GM21786 (cell line): ENCODE data around the gene THADA.
"Not testable (repeated sequence)": the region's sequence is repeated elsewhere in the genome, so short reads cannot be mapped to it uniquely, and the experiment has no call there.

Experiments
- ATAC-seq: cut with Tn5 transposase; IDR thresholded peaks from one replicate; pipeline ENCODE4 v1.9.1; 2021; ENCODE audit not compliant: unreplicated experiment

Gene THADA

DNA sequence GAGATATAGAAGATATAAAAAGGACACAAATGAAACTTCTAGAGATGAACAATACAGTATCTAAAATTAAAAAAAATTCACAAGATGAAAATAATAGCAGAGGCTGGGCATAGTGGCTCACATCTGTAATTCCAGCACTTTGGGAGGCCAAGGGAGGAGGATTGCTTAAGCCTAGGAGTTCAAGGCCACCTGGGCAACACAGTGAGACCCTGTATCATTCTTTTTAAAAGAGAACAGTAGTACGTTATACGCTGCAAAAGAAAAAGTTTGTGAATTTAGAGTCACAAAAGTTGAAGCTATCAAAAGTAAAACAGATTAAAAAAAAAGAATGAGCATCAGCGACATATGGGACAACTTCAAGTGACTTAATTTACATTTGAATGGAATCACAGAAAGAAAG, 287.9 kb downstream of the THADA start:
- no peak for ATAC-seq

DNA sequence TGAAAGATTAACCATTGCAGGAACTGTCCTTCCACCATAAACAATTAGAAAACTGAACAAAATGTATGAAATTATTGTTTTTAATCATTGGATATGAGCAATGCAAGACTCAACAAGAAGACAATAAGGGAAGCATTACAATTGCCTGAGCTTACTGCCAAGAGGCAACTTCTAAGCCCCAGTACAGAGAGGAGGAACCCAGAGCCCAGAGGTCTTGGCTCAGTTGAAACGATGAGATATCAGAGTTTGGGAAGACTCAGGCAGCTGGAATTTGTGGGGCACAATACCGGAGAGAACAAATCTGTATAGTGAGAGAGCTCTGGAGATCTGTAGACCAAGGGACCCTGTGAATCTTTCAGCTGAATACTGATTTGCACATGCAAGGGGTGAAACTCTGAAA, 288.8 kb downstream of the THADA start:
- ATAC-seq, result no peak

DNA sequence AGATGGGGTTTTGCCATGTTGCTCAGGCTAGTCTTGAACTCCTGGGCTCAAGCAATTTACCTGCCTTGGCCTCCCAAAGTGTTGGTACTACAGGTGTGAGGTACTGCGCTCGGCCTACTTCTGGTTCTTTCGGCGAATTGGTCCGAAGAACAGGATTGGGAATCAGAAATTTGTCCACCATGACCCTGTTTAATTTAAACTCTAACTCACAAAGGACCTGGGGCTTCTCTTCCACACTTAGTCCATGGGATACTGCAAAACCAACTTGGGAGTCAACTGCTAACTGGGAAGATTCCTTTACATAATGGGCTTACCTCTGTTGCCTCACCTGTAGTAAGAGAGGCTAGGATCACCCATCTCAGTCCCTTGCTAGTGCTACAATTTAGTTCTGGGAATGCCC, 289.6 kb downstream of the THADA start:
- ATAC-seq, result no peak

DNA sequence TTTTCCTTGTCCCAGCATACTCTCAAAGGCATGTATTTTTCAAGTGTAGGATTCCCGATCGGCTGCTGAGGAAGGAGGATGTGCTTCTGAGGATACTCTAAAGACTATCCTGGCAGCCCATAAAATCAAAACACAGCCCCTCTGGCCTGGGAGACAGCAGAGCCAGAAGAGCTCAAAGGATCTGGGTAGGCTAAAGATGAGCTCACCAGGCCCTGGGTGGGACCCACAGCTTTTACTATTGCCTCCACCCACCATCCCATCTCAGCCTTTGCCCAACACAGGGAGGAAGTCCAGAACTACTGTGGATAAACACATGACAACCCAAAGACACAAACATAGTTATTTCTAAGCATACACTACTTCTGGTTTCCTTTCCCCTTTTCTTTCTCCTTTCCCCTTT, 290.3 kb downstream of the THADA start:
- ATAC-seq, result no peak

DNA sequence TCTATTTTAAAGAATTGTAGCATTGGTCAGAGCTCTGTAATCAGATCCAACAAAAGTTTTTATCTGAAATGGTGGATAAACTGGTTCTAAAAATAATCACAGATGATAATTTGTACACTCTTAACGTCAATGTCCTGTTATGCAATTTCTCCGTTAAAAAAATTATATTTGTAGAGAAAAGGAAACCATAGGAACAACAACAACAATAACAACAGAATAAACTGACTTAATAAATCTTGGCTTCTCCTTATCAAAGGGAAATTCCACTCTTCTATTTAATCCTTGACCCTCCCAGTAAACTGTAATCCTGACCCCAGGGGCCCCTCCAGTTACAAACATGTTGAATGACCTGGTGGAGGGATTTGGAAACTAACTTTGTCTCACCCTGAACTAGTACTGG, 290.8 kb downstream of the THADA start:
- no peak for ATAC-seq

DNA sequence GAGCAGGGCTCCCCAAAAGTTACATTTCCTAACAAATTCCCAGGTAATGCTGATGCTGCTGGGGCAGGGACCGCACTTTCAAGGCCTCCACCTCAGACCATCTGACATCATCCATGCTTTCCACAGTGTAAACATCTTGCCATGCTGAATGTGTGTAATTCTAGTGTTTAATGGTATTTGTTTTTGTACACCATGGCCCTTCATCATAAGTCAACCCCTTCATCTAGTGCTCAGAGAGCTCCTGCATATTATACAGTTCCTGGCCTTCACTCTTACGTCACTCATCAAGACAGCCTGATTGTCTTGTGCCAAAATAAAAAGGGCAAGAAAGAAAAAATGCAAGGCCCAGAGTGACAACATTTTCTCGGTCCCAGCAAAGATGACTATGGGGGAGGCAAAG, 291.9 kb downstream of the THADA start:
- no peak for ATAC-seq

DNA sequence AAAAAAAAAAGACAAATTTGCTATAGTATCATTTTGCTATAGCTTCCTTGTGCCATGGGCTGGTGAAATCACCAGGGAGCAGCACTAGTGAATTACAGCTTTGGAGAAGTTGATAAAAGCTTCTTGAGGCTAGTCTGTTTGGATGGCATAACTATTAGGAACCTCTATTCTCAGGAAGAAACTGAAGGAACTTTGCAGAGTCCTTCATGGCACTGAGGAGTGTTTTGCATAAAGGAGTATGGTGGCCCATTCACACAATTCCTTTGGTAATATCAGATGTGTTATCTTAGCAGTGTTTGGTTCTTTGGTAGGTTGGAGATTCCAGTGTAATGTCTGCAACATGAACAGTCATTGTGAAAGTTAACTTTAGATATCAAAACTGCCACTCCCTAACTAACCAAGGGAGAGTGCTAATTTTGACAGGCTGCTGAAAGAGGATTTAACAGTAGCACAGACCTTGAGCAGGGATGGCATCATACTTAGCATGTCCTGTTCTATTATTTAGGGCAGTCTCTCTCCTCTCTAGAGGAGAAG, 292.8 kb downstream of the THADA start:
- no peak for ATAC-seq

DNA sequence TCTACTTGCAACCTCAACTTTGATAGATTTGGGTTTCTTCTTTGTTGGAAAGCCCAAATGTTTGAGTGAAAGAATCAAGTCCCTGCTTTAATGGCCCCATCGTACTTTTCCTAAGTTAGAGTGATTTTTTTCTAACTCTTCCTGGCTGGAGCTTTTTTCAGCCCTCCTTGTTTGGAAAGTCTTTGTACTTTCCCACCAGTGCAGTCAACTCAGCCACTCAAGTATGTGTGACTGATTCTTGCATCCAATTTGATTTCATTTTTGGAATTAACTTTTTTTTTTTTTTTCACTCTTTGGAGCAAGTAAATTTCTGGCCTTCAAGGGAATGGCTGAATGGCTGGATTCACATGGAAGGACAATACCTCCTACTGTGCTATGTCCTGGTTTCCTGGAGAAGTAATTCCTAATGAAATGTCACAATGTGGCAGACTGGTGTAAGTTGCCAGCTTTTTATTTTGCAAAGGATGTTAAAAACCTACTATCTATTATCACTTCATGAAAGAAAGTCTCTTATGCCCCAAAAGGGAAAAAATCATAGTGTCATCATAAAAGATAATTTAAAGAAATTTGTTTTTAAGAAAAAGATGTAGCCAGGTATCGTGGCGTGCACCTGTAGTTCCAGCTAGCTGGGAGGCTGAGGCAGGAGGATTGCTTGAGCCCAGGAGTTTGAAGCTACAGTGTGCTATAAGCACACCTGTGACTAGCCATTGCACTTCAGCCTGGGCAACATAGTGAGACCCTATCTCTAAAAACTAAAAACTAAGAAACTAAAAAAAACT, 293.5 kb downstream of the THADA start:
- no peak for ATAC-seq

DNA sequence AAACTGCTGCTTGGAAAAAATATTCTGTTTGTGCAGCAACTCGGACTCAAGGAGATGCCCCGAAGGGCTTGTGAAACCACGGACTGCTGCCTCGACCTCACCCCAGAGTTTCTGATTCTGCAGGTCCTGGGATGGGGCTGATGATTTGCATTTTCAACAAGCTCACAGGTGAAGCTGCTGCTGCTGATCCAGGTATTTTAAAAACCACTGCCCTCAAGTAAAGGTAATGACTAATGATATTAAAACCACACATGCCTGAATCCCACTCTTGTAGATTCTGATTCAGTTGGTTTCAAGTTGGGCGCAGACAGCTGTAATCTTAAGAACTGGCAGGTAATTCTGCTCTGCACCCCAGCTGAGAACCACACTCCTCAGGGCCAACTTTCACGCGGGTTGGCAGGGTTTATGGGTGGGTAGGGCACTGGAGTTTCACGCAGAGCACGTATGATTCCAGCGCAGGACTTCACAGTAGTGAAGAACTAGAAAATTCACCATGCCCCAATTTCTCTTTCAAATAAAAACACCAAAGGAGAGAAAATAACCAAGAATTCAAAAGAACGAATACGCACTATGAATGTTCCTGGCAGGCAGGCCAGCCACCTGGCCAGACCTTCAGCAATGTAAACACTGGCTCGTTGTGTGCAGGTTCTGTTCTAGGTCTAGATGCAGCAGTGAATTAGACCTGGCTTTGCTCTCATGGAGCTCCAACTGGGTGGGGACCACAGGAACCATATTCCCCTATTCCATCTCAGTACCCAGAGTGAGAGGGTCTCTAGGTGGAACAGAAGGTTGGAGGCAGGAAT, 294.9 kb downstream of the THADA start:
- ATAC-seq, result no peak

DNA sequence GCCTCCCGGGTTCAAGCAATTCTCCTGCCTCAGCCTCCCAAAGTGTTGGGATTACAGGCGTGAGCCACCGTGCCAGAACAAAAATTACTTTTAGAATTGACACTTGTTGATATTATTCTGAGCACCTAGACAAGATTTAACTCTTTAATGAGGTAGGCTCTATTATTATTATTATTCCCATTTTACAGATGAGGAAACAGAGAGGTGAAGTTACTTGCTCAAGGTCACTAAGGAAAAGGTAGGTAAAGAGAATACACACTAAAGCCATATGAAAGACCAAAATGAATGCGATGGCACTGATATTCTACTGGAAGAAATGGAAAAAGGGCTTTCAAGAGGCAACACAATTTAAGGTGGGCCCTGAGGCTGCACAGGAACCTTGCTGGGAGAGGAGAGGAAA, 295.6 kb downstream of the THADA start:
- ATAC-seq, result no peak

DNA sequence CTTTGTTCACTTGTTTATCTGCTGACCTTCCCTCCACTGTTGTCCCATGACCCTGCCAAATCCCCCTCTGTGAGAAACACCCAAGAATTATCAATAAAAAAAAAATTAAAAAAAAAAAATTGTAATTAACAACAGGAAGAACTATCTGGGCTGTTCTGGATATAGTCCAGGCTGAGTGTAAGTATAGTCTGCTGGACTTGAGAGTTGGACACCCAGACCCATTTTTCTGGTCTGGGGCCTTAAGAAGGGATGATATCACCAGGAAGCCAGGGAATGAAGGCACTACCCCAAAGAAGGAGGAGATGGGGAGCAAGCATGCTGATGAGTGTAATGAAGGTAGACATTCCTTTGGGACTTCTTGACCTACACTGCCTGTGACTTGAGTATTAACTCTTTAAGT, 297.3 kb downstream of the THADA start:
- no peak for ATAC-seq

DNA sequence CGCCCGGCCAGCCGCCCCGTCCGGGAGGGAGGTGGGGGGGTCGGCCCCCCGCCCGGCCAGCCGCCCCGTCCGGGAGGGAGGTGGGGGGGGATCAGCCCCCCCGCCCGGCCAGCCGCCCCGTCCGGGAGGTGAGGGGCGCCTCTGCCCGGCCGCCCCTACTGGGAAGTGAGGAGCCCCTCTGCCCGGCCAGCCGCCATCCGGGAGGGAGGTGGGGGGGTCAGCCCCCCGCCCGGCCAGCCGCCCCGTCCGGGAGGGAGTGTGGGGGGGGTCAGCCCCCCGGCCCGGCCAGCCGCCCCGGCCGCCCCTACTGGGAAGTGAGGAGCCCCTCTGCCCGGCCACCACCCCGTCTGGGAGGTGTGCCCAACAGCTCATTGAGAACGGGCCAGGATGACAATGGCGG, 298.1 kb downstream of the THADA start:
- not testable (repeated sequence) for ATAC-seq

DNA sequence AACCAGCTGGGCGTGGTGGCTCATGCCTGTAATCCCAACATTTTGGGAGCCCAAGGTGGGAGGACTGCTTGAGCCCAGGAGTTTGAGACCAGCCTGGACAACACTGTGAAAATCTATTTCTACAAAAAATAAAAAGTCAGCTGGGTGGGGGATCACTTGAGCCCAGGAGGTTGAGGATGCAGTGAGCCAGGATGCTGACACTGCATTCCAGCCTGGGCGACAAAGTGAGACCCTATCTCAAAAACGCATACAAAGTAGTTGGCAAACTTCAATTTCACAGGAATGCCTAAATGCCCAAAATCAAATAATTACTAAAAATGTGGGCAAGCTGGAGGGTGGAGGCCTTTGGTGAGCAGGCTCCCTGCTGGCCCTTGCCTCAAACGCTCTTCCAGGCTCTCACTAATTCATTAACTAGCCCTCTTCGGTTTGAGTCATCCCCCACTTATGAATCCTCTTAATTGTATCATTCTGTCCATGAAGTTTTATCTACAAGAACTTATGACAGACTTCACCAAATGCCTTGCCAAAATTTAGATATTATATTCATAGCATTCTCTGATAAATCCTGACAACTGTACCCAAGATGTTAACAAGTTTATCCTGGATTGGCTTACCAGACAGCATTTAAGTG, 300.8 kb downstream of the THADA start:
- no peak for ATAC-seq

DNA sequence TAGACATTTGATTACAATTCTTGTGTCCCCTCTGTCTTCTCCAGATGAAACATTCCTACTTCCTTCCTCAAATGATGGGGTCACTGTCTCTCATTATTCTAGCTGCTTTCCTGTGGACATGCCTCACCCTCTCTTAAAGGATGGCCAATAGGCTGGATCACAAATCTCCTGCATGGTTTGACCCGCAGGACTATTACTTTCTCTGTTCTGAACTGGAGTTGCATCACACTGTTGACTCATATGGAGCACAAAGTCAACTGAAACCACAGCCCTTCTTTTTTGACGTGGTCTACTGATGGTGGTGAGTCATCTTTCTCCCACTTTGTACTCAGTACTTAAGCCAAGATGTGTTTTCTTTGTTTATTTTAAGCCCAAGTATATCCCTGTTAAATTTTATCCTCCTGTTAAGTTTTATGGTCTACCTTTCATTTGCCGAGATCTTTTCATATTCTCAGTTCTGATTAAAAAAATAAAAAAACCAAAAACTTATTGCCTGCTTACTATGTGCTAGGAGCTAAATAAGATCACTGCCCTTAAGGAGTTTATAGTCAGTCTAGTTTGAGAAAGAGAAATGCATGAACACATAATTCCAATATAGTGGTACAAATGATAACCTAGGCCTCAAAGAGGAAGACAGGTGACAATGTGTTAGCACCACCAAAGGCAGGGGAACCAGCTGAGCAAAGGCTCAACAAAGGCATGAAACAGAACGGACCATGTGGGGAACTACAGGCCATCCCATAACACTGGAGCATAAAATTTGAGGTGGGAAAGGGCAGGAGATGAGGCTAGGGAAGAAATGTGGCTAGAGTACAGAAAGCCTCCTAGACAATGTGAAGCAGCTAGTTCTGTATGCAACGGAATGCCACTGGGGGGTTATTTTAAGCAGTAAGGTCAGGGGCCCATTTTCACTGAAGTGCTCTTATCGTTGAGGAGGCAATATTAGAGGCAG, 301.8 kb downstream of the THADA start:
- ATAC-seq, result peak; percentile 99

DNA sequence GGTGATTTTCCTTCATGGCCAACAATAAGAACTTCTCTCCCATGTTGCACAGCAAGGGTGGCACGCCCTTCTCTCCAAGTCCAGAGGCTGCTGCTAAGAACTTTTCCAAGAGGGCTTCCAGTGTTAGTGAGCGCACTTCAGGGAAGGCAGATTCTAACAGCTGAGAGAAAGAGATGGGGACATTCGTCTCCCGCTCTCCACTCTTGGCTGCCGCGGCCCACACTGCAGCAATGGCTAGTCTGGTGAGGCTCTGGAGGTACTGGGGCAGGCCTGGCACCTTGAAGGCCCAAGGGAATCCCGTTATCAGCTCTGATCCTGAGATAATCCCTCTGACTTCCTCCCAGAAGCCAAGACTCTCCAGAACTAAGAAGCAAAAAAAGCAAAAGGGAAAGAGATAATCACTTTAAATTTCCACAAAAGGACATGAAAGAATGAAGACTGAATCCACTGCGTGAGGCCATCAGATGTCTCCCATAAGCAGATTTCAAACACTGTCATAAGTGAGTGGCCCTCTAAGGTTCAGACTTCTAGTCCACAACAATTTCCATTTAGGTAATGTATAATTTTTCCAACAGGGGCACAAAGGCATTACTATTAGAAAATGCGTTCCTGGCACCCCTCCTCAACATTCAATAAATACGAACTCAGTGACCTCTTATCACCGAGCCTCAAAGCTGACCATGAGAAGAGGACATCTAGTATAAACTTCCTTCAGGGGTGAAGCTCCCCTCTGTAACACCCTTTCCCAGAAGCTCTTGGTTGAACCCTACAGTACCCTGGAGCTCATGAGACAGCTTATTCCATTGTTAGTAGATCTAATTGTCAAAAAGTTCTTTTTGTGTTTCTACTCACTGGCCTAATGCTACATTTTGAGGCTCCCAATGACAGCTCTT, 302.7 kb downstream of the THADA start:
- ATAC-seq, result peak; percentile 4

DNA sequence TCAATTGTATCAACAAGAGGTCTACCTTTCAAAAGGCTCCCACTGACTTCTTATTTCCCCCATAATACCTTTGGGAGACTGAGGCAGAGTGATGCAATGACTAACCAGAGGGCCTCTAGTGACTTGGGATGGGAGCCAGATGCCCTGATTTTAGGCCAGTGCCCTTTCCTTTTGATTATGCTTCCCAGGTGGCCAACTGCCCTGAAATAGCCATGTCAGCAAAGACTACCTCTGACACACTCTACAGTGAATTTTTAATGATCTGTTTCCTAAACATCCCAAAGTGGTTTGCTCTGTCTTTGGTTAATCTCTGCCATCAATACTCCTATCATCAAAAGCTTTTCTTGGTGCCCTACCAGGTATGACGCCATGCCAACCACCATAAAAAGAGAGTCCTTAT, 303.5 kb downstream of the THADA start:
- ATAC-seq, result no peak

DNA sequence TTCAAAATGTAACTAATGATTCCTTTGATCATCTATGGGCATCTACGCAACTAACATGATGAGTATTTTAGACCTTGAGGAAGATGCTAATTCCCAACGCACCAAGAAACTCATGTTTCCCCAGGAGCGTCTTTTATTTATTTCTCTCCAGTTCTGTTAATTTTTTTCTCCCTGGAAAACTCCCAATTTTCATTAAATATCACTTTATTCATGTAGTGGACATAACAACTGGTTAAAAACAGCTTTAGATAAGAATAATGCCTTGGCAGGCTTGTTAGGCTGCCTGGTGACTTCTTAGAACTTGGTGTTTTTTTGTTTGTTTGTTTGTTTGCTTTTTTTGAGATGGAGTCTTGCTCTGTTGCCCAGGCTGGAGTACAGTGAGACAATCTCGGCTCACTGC, 306.5 kb downstream of the THADA start:
- ATAC-seq, result no peak

DNA sequence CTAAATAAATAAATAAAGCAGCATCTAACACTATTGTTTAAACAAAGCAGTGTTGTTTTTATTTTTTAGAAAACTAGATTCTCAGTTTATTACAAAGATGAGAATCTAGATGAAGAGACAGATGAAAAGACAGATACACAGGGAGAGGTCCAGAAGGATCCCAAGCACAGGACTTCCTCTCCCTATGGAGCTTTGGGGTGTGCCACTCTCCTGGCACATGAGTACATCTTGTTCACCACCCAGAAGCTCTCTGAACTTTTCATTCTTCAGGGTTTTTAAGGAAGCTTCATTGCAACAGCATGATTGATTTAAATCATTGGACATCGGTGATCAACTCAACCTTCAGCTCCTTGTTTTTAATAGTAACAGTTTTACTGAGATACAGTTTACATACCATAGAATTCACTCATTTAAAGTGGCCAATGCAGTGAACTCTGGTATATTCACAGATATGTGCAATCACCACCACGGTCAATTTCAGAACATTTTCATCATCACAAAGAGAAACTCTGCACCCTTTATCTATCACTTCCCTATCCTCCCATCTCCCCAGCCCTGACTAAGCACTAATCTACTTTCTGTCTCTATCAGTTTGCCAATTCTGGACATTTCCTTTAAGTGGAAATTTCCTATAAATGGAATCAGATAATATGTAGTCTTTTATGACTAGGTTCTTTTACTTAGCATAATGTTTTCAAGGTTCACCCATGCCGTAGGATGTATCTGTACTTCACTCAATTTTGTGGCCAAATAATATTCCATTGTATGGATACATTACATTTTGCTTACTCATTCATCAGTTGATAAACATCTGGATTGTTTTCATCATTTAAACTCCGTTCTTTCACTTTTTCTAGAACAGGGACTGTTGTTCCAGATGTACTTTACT, 307.2 kb downstream of the THADA start:
- no peak for ATAC-seq

DNA sequence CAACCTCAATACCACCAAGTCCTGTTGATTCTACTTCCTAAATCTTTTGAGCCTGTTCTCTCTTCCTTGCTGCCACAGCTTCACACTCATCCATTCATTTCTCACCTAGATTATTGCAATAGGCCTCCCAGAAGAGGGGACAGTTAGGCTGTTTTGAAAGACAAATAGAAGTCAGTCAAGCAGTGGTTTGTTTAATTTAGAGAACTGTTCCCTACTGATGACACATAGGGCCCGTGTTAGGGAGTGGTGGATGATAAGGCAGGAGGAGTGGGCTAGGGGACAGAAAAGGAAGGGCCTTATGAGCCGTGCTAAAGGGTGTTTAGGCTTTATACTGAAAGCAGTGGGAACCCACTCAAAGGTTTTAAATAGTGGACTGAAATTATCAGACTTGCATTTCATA, 309.9 kb downstream of the THADA start:
- ATAC-seq, result no peak
